GM18508 (cell line): ENCODE data around the gene WDR4.
"Not testable (repeated sequence)": the region's sequence is repeated elsewhere in the genome, so short reads cannot be mapped to it uniquely, and the experiment has no call there.

Source experiments
- ATAC-seq: cut with Tn5 transposase; IDR thresholded peaks from one replicate; pipeline ENCODE4 v1.9.1; 2021; ENCODE audit warnings: moderate number of reproducible peaks; ENCODE audit not compliant: insufficient read depth, unreplicated experiment

Gene WDR4

DNA sequence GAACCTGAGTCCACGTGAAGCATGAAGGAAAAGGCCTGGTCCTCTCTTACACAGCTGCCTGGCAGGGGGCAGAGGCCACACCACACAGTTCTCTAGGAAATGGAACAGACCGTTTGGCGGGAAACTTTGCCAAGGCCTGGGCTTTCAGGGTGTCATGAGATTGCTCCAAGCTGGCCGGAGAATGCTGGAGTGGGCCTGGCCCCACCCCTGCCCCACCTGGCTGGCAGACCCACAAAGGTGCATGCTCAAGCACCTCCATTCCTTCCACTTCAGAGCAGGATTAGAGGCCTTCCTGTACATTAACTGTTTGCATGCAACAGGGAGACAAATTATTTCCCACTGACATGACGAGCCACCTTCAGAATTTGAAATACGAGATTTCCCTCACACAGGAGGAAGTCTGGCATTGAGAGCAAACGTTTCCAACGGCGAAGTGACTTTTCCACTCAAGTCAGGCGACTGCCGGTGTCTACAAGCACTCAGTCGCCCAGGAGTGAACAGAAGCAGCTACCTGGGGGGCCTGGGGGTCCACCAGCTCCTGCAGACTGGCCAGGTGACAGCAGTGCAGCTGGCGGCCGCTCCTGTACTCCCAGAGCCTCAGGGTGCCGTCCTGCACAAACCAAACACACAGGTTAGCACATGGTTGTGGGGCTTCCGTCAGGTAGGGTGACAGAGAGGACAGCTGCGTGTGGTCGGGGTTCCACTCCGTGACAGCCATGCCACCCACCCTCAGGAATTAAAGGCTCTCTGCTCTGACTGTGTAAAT lies 24.0 kb downstream of the WDR4 start:
- no peak for ATAC-seq

DNA sequence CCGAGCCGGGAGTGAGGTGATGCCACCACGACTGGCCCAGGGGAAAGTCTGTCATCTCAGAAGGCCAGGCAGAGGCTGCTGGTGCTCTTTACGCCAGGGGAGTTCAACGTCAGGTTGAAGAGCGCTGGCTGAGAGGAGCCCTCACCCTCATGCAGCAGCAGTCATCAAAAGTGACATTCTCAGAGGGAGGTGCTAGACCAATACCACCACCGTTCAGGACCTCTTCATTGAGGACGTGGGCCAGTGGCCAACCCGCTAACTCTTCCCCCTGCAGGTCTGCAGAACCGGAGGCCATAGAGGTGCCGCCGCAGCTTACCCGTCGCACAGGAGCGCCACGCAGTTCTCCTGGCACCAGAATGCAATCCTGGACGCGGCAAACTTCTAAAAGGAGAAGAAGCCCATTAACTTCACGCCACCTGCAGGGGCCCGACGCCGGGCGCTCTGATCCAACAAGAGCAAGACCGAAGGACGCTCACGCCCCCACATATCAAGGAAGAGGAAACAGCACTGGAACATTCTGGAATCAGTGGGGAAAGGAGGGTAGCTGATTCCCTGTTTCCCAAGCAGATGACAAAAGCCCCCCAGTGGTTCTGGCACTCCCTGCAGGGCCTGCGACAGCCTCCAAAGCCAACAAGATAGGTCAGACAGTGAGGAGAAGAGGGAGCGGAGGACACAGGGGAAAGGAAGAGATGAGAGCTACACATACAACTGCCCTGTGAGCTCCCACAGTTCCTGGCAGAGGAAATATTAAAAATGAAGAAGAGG lies 24.9 kb downstream of the WDR4 start:
- no peak for ATAC-seq

DNA sequence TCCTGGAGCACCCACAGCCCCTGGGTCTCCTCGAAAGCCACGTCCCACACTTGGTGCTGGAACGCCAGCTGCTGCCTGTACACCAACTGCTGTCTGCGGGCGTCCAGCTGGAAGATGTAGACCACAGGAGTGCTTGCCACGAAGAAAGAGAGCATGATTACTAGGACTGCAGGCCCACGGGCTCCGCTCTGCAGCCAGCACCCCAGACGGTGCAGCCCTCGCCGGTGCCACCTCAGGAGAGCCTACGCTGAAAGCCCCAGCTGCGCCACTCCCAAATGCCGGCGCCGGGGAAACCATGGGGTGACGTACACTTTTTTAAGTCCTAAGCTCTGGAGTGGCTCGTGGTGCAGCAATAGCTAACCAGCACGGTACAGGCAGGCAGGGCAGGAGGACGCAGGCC lies 25.7 kb downstream of the WDR4 start:
- ATAC-seq: no peak

DNA sequence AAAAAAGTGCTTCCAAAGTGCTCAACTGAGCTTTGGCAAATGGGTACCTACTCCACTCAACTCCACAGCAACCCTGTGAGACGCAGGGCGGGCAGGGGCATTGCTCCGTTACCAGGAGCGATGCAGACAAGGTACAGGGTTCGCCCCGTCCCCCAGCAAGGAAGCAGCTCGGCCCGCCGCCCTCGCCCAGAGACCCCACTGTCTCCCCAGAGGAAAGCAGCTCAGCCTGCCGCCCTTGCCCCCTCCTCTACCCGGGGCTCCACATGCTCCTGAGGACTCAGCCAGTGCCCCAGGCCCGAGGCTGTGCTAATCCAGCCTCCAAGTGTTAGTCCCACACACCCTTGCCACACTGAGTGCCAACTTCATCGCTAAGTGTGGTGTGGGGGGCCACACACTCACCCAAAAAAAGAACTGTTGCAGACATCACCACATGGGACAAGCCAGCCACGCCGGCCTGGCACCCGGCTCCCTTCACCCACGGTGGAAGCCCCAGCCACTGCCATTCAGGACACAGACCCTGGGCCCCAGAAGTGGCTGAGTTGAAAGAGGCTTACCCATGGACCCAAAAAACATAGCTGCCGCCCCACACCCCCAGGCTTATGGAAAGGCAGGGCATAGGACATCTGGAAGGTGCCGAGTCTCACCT lies 26.3 kb downstream of the WDR4 start:
- ATAC-seq: no peak

DNA sequence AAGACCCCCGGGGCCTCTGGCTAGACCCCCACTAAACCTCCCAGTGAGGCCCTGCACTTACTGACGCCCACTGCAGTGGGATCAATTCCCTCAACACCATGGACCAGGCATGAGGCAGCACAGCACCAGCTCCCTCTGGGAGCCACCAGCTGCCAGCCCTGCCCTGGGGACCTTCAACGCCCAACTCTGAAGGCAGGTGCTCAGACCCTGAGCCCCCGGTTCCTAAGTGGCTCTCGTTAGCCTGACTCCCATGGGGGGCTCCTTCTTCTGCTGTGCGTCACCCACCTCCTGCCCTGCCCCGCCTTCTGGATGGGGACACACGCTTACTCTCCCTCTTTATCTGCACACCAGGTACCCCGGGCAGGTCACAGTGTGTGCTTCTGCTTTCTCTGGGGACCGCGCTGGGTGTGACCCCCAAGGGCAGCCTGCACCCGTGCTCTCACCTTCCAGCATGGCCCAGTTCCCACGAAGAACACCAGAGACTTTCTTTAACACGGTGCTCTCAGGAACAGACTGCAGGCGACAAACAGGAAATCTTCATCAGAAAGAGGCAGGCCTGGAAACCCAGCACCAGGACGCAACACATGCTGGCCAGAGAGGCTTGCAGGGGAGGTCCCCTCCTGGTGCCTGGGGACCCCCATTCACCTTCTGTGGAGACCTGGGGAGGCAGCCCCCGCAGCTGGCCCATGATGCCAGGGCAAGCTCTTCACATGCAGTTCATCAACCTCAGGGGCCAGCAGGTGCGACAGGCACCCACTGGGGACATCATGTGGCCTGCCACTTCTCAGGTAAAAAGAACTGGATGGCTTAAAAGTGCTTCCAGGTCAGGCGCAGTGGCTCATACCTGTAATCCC lies 27.3 kb downstream of the WDR4 start:
- ATAC-seq: no peak

DNA sequence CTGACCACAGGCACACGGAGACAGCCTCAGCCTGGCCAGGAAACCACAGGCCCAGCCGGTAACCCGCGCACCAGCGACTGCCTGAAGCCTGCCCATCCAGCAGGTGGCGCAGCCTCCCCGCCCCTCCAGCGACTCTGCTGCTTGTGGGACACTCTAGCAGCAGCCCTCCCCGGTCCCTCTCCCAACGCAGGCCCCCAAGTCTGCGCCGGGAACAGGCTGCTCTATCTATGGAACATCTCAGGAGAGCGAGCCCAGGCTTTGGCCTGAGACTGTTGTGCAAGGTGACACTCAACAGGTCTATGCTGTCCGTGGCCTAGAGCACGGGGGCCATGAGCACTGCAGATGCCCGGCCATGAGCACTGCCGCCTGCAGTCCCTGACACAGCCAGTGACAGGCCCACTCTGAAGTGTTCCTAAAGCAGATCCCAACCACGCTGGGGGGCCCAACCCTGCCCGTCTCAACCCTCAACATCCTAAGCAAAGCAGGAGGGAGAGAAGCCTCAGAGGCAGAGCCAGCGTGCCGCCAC lies 28.4 kb downstream of the WDR4 start:
- no peak for ATAC-seq

DNA sequence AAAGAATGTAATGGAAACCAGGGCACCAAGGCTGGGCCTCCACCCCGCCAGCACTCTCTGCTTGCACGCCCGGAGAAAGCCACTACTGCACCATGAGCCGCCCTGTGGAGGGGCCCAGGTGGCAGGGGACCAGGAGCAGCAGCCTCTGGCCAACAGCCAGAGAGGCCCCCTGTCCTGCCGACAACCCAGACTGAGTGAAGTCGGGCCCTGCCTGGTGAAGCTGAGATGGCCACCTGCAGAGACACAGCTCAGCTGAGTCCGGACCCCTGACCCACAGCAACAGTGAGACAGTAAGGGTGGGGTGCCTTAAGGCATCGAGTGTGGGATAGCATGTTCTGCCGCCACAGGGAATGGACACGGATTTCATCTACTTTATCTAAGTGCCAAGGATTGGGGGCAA lies 28.9 kb downstream of the WDR4 start:
- no peak for ATAC-seq

DNA sequence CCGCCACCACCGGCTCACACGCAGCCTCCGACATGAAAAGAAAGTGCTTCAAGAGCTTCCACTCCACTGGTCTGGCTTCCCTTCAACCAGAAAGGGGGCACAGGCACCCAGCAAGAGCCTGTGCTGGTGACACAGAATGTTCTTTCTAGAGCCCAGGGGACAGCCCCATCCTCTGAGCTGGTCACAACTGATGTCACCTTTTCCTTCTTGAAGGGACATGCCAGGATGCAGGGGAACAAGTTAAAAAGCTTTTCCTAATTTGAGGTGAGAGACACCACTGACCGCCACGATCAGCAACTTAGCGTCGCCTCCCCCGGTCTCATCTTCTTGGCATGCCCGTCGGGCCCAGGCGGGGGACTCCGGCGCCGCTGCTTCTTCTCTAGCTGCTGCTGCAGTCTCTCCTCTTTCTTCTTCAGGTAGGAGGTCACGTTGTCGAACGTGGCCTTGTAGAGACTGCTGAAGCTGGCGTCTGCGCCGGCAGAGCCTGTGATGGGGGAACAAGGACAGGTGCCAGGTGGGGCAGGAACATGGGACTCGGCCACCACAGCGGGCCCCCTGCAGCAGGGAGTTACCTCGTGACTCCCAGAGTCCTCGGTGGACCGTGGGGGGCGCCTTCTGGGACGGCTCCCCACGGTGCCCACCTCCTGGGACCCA lies 29.5 kb downstream of the WDR4 start:
- no peak for ATAC-seq

DNA sequence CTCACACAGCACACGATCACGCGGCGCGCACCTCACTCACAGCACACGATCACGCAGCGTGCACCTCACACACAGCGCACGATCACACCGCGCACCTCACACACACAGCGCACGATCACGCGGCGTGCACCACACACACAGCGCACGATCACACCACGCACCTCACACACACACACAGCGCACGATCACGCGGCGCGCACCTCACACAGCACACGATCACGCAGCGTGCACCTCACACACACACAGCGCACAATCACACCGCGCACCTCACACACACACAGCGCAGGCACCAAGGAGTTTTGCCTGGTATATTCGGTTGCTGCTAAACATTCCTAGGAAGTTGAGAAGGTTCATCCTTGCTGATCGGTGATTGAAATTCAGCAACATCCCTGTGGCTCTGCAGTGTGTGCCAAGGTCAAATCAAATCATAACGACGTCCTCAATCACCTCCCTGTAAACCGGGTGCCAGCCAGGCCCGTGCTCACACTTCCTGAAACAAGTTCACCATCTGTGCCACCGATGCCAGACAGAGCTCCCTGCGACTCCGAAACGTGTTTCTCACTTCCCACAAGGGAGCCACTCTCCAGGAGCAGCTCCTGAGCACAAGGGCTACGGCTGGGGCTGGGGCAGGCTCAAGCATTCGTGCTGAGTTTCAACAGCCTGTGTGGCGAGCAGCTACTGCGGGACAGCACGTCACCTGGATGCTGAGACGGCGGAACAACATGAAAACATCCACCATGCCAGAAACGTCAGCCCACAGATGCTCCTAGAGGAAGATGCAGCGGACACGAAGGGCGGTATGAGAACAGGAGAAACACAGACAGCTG lies 30.2 kb downstream of the WDR4 start:
- ATAC-seq: no peak

DNA sequence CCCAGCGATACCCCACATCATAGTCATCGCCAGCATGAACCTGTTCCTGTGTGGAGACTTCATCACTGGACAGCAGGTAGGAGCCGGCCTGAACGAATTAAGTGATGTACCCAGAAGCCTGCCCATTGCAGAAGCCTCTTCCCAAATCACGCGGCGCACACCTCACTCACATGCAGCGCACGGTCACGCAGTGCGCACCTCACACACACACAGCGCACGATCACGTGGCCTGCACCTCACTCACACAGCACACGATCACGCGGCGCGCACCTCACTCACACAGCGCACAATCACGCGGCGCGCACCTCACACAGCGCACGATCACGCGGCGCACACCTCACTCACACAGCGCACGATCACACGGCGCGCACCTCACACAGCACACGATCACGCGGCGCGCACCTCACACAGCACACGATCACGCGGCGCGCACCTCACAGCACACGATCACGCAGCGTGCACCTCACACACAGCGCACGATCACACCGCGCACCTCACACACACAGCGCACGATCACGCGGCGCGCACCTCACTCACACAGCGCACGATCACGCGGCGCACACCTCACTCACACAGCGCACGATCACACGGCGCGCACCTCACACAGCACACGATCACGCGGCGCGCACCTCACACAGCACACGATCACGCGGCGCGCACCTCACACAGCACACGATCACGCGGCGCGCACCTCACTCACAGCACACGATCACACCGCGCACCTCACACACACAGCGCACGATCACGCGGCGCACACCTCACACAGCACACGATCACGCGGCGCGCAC lies 31.0 kb downstream of the WDR4 start:
- not testable (repeated sequence) for ATAC-seq

DNA sequence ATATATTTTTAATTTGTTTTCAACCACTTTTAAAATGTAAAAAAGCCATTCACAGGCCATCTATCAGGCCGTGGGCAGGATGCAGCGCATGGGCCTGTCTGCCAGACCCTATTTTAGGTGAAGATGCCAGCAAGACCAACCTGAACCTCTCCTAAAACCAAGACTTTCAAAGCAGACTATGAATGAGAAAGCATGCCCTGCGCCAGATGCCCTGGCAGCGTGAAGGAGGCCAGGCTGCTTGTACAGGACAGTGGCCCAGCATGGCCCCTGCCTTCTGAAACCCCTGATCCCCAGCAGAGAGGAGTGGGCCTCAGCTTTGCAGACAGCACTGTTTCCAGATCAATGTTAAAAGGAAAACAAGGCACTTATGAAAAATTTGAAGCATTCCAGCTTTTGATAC lies 31.6 kb downstream of the WDR4 start:
- ATAC-seq: no peak

DNA sequence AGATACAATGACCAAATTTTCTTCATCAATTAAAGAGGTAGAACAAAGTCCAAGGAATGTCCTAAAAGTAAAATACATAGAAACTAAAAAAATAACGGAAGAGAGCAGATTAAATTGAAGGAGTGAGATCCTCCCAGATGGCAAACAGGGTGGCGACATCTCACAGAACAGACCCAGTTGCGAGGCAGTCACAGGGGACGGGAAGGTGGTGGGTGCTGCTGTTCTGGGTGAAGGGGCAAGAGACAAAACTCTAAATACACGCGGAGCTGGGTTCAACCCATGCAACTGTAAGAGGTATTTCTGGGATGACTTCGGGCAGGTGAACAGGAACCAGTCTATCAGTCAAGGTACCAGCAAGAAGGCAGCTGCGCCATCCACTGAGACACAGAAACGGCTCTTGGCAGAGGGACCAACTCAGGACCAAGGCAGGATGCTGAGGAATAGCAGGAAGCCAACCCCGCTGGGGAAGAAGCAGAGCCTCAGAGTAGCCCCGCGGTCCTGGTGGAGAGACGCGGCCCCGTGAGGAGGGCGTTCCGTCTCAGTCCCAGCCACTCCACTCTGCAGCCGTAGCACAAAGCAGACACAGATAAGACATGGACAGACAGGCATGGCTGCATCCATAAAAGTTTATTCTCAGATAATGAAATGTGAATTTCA lies 32.2 kb downstream of the WDR4 start:
- no peak for ATAC-seq

DNA sequence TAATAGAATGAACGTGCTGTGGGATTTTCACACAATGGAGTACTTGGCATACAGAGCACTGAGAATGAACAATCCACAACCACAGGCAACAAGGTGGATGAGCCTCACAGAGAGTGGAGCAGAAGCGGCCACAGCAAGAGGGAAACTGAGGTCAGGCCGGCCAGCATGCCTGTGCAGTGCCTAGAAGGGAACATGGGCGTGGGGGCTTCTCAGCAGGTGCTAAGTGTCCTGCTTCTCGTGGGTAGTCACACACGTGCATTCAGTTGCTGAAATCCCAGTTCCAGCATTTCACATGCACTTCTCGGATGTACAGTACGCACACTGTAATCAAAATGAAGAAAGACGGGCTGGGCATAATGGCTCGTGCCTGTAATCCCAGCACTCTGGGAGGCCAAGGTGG lies 33.1 kb downstream of the WDR4 start:
- no peak for ATAC-seq

DNA sequence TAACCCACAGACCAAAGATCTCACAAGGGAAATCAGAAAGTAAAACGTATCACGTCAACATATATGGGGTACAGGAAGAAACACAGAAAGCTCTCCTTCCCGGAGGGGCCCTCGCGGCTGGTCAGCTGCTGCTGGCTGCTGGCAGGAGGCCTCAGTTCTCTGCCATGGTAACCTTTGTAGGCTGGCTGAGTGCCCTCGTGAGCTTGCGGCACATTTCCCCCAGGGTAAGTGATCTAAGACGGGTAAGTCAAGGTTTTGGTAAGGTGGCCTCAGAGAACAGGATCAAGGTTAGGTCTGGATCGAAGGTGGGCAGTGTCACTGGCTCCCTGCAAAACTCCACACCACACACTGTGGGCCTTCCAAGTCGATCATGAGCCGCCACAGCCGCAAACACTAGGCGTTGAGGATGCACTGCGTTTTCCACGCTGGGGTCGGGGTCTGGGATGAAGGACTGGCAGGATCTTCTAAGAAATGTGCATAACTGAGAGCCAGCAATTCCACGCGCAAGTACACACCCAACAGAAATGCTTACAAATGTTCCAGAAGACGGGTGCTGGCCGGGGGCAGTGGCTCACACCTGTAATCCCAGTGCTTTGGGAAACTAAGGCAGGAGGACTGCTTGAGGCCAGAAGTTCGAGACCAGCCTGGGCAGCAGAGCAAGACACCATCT lies 33.9 kb downstream of the WDR4 start:
- ATAC-seq: no peak

DNA sequence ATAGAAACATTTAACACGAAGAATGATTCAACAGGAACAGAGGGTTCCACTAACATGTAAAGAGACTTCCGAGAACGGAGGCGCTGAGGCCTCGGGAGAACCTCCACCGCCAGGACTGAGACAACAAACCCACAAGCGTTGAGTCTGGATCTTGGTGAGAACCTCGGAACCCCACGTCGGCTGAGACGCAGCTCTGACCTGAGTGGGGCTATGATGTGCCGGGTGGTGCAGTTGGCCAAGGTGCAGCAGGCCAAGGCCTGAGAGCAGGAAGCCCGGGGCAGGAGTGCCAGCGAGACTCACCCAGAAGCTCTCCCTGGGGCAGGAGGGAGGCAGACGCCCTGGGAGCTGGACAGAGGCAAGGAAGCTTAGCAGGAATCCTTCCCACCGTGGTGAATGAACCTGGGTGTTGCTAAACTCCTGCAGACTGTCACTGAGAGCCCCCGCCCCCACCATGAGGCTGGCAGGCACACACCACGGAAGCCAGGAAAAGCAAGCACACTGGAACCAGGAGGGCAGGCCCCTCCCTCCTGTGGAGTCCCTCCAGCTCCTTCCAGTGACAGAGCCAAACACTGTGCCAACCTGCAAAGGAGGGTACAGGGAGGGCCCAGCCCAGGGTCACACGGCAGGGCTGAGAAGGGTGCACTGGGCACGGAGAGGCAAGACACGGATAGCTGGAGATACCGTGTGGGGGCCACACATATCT lies 34.8 kb downstream of the WDR4 start:
- no peak for ATAC-seq

DNA sequence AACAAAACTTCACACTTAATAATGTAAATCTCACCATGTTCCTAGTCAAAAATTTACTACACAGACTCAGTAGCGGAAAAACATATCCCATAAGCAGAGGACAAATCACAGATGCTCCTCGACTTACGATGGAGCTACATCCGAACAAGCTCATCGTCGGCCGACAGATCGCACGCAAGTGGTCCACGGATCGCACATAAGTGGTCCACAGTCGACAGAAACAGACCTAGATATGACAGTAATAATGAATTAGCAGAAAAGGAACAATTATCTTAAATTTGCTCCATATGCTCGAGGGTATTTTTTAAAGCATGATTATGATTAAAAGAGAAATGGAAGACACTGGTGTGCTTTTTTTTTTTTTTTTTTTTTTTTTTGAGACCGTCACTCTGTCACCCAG lies 36.3 kb downstream of the WDR4 start:
- ATAC-seq: no peak
